ENCODE measurements around the gene CDH13.

- TF ChIP-seq CTCF (IDR thresholded peaks at IDR 0.05; ENCODE audit: low read depth, low read length), result no peak
- no peak for TF ChIP-seq EZH2phosphoT487 (IDR thresholded peaks at IDR 0.05; ENCODE audit: low read depth)
Measured at GRCh38 chr16:83609178-83609577, 982.4 kb downstream of the CDH13 start.

Measured in OCI-LY3 (cell line).